Osteocyte (in vitro differentiated cells): ENCODE measurements around the gene AEBP1. TPM values are rescaled to one million over a fixed set of nuclear protein-coding genes. Genes with fewer than 3 reads are reported as not detected.

Experiments used
- DNase-seq: peaks from one replicate; pipeline ENCODE4 v3.0.0; 2021; ENCODE audit warnings: mixed read lengths; ENCODE audit not compliant: unreplicated experiment; ENCODE audit errors: extremely low spot score
- H3K27ac Mint-ChIP-seq: one replicate; pipeline ENCODE4 v1.8.0; 2021; ENCODE audit warnings: mild to moderate bottlenecking, mixed read lengths; ENCODE audit not compliant: unreplicated experiment
- H3K27me3 Mint-ChIP-seq: one replicate; pipeline ENCODE4 v1.8.0; 2021; ENCODE audit warnings: mixed read lengths; ENCODE audit not compliant: unreplicated experiment
- H3K36me3 Mint-ChIP-seq: one replicate; pipeline ENCODE4 v1.8.0; 2021; ENCODE audit warnings: mixed read lengths; ENCODE audit not compliant: unreplicated experiment
- H3K4me1 Mint-ChIP-seq: one replicate; pipeline ENCODE4 v1.8.0; 2021; ENCODE audit warnings: mixed read lengths; ENCODE audit not compliant: unreplicated experiment
- H3K4me3 Mint-ChIP-seq: one replicate; pipeline ENCODE4 v1.8.0; 2021; ENCODE audit warnings: mild to moderate bottlenecking, moderate library complexity, mixed read lengths; ENCODE audit not compliant: unreplicated experiment
- H3K9me3 Mint-ChIP-seq: one replicate; pipeline ENCODE4 v1.8.0; 2021; ENCODE audit warnings: mixed read lengths; ENCODE audit not compliant: unreplicated experiment
- CTCF ChIP-seq: fragments of 200-600 bp; sonication (generic); IDR thresholded peaks from 2 replicates; pipeline ENCODE4 v1.5.0; 2021; ENCODE audit warnings: antibody characterized with exemption, mild to moderate bottlenecking, moderate library complexity
- total RNA-seq: library from RNA; stranded (reverse); gene quantifications from 2 replicates; pipeline ENCODE4 v1.2.1, GENCODE V29; 2021

The AEBP1 gene
- total RNA-seq, 1 donor from 2014 or later, result 781 TPM

DNA sequence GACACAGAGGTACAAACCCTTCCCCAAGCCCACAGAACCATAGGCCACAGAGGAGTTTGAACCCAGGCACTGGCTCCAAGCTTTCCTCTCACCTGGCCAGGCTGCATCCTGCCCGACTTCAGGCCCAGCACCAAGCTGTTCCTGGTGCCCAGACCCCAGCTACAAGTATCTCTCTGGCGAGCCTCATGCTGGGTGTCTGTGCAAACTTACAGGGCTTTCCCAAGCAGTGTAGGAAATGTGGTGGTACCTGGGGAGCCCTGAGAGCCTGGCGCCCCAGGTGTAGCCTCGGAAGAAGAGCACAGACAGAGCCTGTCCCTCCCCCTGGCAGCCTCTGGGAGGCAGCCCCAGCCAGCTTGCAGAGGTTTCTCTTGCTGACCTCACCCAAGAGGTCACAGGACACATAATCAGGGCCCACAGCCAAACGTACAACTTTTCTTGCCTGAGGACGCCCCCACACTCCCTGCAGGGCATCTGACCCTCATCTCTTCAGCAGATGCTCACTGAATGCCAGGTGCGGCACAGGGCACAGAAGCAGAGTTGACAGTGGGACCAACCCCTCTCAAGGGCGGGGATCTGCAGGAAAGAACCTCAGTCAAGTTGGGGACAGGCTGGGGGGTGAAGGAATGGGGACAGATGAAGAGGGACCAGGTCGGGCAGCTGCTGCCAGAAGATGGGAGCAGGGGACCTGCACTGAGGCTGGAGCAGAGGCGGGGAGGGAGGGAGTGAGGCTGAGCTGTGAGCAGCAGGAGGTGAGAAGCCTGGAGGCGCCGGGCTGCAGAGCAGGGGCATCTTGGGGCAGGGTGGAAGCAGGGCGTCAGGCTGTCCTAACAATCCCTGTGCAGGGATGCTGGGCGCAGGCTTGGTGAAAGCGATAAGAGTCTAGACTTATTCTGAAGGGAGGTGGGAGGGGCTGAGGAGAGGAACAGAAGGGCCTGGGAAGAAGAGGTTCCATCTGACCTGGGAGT, 53.3 kb downstream of the AEBP1 start:
- TF ChIP-seq CTCF, result no peak
- Mint-ChIP-seq H3K4me3 (no peak overlapping the region), H3K4me1 (peaks cover 8% of the 10 kb centered on the region), H3K27ac (no peak overlapping the region), H3K36me3 (no peaks in the 10 kb centered on the region), H3K27me3 (no peaks in the 10 kb centered on the region), H3K9me3 (no peaks in the 10 kb centered on the region)
- no peak for DNase-seq

GRCh38 chr7:44158096-44158872, 54.1 kb downstream of the AEBP1 start:
- Mint-ChIP-seq H3K36me3 (no peaks in the 10 kb centered on the region), H3K4me3 (no peak overlapping the region), H3K9me3 (no peaks in the 10 kb centered on the region), H3K27ac (no peak overlapping the region), H3K27me3 (no peaks in the 10 kb centered on the region), H3K4me1 (peaks cover 17% of the 10 kb centered on the region)
- no peak for TF ChIP-seq CTCF
- no peak for DNase-seq

DNA sequence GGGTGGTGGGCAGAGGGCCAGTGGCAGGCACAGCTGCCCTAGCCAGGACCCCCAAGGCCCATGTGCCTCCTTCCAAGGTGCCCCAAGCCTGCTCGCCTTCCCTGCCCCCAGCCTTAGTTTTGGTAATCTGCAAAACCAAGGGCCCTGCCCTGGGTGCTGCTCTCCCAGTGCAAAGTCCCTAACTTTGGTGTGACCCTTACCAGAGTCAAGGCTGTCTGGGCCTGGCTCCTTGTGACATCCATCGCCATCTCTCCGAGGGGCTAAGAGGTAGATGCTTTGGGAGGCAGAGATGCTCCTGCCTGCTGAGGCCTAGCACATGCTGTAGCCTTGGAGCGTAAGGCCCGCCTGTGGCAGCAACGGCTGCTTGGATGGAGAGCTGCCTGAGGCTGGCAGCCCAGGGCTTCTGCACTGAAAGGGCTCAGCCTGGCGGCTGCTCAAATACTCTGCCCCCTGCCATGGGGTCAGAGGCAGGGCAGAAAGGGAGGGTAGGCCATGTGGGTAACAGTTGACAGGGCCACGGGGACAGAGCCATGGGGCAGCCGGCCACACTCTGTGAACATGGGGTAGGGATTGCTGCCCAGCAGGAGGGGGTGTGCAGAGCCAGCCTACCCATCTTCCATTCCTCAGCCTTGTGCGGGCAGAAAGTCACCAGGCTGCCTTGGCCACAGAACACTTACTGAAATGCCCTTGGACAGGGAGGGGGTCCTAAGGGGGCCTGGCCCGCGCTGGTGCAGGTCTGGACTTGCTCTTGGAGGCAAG, 54.9 kb downstream of the AEBP1 start:
- Mint-ChIP-seq H3K4me1 (peaks cover 24% of the 10 kb centered on the region), H3K9me3 (no peaks in the 10 kb centered on the region), H3K4me3 (no peak overlapping the region), H3K27me3 (no peaks in the 10 kb centered on the region), H3K36me3 (no peaks in the 10 kb centered on the region), H3K27ac (no peak overlapping the region)
- no peak for DNase-seq
- no peak for TF ChIP-seq CTCF

- H3K27ac Mint-ChIP-seq, result no peak overlapping the region
- no peaks in the 10 kb centered on the region for H3K36me3 Mint-ChIP-seq
- H3K4me3 Mint-ChIP-seq, result no peak overlapping the region
- peaks cover 5% of the 10 kb centered on the region for H3K27me3 Mint-ChIP-seq
- peaks cover 29% of the 10 kb centered on the region for H3K4me1 Mint-ChIP-seq
- H3K9me3 Mint-ChIP-seq, result peaks cover 6% of the 10 kb centered on the region
- DNase-seq, result no peak
- TF ChIP-seq CTCF, result no peak
These were observed 55.9 kb downstream of the AEBP1 start for GRCh38 chr7:44159824-44160630.
